ENCODE measurements around the gene TMEM214.

Gene TMEM214

DNA sequence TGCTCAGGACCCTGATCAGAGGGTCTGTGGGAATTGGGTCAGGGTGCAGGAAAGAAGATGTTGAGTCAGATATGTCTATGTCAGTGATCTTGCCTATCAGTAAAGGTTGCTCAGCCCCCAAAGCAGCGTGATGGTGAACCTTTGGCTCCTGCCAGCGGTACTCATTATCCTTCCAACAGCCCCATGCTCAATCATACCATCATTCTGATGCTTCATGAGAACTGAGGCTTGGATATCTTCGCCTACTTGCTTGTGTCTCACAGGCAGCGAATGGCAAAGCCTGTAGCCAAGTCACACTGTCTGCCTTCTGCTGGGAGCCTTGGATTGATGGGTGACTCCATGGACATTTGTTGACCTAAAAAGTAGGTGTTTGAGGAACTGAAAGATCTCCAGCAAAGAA, 19.0 kb upstream of the TMEM214 start:
- no peak for DNase-seq

DNA sequence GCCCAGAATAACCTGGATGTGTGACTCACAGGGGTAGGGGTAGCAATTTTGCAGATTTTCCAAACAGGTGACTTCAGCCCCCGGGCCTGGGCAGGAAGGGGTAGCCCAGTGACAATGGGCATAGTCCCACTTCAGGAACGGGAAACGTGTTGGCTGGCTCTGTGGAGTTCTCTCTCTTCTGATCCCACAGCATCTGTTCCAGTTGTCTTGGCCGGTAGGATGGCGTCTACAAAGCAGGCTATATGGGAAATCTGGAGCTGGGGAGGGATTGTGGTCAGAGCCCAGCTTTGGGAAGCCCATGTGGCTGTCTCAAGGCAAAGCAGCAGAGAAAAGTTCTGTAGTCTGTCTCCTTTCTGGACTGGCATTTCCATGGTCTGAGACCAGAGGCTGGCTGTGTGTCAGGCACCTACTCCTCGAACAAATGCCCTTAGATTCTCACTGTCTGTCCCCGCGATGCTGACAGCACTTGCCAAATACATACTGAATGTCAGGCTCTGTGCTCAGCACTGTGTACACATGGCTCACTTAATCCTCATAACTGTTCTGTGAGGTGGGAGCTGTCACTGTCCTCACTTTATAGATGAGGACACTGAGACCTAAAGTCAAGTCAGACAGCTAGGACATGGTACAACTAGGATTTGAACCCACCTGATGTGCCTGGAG, 17.9 kb upstream of the TMEM214 start:
- no peak for DNase-seq

DNA sequence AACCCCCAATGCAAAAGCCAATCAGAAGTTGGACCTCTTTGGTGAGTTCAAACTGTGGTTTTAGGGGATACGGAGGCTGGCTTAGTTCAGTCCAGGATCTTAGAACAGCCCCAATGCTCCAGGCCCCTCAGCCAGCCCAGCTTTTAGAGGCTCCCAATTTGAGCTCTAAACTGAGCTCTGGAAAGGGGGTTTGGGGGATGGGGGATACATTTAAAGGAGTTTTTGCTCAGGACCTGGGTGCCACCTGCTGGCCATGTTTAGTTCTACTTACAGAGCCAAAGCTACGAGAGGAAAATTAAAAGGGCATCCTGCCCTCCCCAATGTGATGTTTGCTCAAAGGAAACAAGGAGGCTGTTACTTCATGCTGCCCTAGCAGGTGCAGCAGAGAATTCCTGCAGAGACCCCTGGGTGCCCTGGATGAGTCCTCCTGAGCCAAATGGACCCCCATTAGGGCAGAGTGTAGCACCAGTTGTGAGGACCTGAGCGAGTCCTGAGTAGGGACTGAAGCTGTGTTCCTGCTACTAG, 15.9 kb upstream of the TMEM214 start:
- peak; percentile 16 for DNase-seq

DNA sequence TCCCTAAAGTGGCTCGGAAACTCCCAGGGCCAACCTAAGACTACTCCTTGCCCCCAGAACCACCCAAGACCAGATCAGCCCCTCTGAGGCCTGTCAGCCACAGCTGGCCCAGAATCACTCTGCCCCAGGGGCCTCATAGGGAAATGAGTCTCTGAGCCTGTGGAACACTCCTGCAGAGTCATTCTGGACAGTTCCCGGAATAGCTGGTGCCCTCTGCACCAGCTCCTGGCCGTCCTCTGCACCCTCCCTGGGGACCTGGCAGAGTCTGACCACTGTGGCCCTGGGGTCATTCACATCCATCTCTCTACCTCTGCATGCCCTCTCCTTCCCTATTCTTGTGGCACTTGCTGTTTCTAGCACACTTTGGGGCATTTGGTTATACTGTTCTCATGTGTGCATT, 14.6 kb upstream of the TMEM214 start:
- DNase-seq: no peak

DNA sequence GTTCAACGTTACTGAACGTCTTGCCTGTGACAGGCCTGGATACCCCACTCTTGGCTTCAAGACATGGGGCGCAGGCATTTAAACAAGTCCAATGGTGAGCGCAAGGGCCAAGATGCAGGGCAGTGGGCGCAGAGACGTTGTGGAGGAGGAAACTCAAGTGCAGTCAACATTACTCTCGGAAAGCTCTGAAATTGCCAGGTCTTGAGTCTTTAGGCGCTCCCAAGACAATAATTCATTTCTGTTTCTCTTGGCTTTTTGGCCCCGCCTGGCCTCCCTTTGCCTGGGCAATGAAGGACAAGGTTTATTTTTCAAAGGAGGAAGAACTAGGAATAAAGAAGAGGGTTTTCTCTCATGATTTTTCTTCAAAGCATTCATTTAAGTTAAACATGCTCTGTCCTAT, 13.3 kb upstream of the TMEM214 start:
- DNase-seq: no peak

DNA sequence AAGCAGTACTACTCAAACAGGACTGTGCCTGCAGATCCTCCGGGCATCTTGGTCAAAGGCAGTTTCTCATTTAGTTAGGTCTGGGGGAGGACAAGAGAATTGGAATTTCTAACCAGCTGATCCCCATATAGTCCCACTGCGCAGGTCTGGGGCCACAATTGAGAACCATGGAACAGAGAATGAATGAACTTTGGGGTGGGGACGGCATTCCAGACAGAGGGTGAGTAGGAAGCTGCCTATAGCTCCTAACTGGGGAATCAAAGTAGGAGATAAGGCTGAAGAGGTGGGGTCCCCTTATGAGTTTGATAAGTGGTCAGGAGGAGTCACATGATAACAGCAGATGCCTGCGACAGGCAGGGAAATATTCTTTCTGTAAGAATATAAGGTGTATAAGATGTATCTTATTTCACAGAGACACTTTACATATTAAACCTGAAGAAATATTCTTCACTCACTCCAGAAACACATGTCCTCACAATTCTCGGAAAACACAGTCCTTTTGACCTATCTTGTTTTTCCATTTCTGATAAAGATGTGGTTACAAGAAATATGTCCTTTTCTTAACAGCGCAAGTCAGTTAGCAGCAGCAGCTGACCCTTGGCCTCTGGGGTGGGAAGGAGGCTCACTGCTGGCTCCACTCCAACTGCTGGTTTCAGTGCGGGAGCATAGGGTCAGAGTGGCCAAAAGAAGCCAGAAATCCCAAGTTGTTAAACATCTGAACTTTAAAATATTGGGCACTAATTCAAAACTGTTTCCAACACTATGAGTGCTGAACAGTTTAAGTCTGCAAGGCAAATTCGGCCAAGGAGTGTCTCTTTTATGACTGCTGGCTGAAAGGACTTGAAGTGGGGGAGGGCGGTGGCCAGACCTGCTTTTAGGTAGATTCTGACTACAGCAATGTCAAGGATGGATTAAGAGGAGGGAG, 12.6 kb upstream of the TMEM214 start:
- DNase-seq: no peak

DNA sequence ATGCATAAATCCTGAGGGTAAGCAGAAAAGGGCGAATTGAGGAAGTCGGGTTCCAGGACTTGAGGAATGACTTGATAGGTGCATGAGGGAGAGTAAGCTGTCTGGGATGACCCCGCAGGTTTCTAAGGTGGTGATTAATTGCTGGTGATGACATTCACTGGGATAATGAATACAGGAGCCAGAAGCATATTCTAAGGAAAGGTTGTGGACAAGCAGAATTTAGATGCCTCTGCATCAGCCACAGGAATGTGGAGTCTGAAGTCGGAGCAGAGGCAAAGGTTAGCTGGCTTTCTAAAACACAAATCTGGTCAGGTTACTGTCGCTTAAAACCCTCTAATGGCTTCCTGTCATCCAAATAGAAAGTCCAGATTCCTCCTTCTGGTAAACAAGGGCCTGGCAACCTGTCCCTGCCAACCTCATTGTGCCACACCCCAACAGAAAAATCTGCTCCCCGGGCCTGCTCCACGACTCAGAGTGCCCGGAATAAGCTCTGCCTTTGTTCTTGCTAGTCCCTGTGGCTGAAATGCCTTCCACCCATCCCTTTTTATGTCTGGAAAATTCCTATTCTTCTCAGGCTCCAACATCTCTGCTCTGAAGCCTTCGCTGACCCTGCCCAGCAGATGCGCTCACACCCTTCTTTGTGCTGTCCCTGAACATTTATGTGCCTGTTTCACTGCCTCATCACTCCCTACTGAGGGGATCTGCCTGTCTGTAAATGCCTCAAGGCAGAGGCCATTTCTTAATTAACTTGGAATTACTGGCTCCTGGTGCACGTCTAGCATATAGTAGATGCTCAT, 11.3 kb upstream of the TMEM214 start:
- no peak for DNase-seq

DNA sequence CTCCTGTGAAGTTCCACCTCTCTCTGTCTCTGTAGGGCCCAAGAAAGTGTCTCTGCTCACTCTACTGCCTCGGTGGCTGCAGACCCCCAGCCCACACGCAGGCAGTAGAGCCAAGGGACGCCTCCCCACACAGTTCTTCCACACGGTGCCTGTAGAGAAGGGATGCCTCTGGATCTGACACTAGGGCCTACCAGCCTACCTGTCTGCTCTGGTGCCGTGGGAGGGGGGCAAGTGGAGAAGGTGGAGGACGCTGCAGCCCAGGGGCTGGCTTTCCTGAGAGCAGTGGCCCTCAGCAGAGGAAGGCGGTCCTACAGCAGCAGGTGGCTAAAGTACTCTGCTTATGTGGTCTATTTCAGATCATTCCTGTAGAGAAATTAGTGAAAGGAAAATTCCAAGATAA, 9.0 kb upstream of the TMEM214 start:
- DNase-seq: no peak

DNA sequence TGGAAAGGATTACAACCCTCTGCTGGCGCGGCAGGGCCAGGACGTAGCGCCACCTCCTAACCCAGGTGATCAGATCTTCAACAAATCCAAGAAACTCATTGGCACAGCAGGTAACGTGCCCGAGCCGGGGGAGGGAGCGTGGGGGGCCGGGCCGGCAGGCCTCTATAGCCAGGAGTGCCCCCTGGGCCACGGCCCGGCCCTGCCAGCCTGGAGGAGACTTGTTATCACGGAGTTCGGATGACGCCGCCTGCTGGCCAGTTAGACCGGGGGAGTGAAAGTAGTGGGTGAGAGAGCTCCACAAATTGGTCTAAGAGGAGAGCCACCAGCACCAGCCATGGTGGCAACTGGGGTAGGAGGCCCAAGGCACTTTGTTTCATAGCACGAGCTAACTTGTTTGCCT, 8.6 kb upstream of the TMEM214 start:
- DNase-seq: no peak

DNA sequence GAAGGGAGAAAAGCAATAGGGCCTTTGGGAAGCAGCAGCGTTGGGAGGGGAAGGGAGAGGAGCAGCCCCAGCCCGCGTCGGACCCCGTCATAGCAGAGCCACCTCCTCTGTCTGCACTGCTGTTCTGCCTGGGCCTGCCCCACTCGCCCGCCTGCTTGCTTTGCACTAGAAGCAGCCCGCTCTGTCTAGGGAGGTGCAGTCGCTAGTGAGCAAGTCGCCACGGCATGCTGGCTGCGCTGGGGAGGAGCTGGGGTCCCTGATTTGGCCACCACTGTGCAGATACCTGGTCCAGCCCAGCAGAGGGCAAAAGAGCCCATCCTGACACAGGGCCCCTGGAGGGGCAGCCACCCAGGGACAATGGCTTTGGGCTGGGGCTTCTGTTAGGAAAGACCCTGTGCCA, 8.0 kb upstream of the TMEM214 start:
- DNase-seq: no peak

DNA sequence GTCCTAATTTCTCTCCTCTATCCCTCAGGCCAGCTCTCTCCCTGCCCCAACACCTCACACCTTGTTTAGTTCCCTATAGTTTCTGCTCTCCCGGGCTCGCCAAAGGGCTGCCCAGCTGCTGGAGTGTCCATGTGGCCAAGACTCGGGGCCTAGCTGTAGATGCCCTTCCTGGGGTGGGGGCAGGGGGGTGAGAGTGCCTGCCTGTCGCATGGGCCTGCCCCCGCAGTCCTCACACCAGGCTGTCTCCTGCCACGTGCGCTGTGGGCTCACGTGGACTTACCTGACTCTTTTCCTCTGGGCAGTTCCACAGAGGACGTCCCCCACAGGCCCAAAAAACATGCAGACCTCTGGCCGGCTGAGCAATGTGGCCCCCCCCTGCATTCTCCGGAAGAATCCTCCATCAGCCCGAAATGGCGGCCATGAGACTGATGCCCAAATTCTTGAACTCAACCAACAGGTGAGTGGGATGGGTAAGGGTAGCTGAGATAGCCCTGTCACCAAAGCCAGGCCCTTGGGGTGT, 7.4 kb upstream of the TMEM214 start:
- no peak for DNase-seq

DNA sequence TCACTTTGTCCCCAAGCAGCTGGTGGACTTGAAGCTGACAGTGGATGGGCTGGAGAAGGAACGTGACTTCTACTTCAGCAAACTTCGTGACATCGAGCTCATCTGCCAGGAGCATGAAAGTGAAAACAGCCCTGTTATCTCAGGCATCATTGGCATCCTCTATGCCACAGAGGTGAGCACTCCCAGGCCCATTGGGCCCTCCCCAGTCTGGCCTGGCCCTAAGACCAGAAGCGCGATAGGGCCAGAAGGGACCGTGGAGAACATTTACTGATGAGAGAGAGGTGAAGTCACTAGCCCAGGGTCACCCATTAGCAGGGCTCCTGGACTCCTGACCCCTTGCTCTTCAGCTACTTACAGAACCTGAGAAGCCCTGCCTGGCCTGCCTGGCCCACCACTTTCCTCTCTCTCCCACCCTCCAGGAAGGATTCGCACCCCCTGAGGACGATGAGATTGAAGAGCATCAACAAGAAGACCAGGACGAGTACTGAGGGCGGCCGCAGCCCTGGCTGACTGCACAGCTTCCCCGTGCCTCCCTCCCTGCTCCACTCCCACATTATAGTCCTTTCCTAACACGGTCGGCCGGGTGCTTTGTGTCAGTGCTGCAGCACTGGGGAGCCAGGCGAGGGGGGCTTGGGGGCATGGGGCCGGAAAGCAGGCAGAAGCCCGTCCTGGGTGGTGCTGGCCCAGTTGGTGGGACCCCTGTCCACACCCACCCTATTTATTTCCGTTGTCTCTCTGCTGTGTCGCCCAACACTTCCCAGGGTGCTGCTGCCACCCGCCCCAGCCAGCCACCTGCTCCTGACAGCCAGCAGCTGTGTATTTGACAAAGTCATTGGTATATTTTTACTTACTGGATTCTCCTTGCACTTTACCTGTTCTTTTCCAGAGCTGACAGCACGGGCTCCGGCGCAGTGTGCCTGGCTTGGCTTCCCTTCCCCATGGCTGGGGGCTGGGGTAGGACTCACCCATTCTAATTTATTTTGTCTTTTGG, 6.6 kb upstream of the TMEM214 start:
- no peak for DNase-seq

DNA sequence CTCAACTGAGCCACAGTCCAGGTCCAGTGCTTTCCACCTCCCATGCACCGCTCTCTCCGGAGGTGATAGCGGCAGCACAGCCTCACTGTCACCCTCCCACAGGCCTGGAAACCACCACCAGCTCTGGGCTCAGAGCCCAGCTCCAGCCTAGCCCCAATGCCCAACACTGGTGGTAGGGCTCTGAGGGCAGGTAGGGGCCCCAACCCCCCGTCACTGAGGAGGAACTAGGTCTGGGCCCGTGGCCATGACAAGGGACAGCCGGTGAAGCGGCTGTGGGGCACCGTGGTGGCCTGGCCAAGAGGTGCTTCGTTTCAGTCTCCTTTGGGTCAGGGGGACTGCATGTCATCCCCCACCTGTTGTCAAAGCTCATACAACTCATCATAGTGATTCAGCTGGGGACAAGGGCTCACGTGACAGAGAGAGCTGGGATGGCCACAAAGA, 5.5 kb upstream of the TMEM214 start:
- DNase-seq: no peak

DNA sequence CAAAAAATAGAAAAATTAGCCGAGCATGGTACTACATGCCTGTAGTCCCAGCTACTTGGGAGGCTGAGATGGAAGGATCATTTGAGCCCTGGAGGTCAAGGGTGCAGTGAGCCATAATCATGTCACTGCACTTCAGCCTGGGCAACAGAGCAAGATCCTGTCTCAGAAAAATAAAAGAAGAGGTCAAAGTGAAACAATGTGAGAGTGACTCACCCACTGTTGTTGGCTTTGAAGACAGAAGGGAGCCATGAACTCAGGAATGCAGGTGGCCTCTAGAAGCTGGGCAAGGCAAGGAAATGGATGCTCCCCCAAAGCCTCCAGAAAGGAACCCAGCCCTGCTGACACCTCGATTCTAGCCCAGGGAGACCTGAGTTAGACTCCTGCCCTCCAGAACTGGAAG, 3.7 kb upstream of the TMEM214 start:
- no peak for DNase-seq

DNA sequence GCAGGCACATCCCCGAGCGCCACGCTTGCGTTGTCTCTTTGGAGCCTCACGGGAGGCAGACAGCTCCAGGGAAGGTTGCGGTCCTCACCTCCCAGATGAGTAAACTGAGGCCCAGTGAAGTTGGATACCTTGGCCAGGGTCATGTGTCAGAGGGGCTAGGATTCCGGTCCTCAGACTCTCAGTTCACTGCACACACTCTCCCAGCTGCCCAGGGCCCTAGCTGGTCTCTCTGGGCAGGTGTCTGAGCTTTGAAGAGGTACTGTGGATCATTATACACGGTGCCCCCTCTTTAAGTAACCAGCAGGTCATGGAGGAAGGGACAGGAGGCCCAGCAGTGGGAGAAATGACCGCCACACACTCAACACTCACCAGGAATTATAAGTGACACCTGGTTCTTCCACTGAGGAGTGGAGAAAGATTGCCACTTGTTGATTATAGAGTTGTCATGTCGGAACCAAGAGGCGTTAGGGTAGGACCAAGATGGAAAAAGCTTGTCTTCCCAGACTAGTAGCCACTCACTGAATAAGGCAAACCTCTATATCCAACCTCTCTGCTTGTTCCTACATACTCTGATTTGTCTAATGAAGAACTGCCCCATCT, 588 bp downstream of the TMEM214 start:
- no peak for DNase-seq

DNA sequence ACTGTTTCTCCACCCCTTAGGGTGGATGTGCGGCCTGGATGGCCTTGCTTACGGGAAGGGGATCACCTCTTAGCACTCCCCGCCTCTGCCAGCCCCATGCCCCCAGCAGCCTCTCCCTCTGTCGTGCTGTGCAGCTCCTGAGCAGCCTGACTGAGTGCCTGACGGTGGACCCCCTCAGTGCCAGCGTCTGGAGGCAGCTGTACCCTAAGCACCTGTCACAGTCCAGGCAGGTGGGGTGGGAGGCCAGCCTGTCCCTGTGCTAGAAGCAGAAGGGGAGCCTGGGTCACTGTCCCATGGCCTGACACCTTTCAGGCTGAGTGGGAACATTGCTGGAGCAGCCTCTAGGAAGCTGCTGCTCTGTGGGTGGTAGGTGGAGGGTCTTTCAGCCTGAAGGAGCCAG, 5.2 kb downstream of the TMEM214 start:
- DNase-seq: no peak

DNA sequence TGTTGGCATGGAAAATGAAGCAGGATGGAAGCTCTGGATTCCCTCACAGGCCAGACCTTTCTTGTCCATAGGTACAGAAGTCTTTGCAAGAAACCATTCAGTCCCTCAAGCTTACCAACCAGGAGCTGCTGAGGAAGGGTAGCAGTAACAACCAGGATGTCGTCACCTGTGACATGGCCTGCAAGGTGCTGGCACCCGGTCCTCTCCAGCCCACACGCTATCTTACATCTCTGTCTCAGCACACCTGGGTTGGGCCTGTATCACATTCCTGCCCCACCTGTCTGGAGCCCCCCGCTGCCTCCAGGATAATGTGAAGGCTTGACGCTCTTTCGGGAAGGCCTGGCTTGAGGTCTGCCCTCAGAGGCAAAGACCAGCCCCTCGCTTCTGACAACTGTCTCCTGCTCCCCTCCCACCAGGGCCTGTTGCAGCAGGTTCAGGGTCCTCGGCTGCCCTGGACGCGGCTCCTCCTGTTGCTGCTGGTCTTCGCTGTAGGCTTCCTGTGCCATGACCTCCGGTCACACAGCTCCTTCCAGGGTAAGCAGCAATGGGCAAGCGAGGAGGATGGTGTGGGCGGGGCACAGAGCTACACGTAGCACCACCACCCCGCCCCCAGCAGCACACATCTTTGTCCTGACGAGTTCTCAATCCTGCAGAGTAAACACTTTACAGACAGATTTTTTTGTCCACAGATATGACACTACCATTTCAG, 6.0 kb downstream of the TMEM214 start:
- DNase-seq: no peak

DNA sequence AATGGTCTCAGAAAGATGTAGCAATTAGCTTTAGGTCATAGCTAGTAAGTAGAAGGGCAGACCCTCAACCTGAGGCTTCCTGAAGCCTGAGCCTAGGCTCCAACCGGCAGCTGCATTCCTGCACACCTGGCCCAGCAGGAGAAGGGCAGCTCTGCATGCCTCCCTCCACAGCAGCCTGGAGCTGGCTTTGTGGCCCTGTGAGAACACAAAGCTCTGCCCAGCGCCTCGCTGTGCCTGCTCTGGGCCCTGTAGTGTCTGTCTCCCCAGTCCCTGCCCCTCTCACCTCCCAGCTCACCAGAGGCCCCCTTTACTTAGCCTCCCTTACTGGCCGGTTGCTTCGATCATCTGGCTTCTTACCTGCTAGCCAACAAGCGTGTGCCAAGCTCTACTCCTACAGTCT, 6.7 kb downstream of the TMEM214 start:
- no peak for DNase-seq

DNA sequence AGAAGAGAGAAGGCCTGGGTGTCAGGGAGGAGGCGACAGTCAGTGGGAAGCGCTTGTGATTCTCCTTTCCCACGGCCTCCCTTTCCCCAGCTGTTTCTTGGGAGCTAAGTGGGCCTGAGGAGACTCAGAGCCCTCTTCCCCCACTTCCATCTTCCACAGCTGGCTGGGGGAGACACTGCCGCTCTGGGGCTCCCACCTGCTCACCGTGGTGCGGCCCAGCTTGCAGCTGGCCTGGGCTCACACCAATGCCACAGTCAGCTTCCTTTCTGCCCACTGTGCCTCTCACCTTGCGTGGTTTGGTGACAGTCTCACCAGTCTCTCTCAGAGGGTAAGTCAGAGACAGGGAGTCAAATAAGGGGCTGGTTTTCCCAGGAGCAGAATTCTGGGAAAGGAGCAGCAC, 7.1 kb downstream of the TMEM214 start:
- no peak for DNase-seq

DNA sequence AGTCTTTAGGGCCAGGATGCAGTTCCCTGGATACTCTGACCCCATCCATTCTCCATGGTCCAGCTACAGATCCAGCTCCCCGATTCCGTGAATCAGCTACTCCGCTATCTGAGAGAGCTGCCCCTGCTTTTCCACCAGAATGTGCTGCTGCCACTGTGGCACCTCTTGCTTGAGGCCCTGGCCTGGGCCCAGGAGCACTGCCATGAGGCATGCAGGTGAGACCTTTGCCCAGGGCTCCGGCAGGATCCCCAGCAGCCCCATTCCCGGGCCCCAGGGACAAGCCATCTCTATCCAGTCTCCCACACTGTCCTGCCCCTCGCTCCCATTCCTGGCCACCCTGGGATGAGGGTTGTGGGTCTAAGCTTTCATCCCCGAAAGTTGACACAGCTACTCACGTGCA, 7.5 kb downstream of the TMEM214 start:
- DNase-seq: no peak

DNA sequence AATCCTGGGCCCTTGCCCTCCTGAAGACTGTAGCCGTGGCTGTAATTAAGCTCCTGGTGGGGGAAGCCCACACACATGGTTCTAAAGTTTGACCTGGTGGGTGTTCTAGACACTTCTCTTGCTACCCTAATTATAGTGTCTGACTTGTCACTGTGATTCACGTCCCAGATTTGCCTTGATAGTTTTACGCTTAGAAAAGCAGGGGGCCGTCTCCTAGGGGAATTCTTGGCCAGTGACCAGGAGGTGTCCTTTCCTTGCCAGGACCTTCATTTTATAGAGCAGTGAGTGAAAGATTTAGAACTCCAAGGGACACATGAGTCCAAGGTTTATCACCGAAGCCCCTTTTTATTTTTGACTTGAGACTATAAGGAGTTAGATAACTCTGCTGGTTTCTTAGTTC, 9.0 kb downstream of the TMEM214 start:
- no peak for DNase-seq
